GM12875 (cell line): ENCODE results near the gene RBM28.
"Not testable (repeated sequence)": the region's sequence is repeated elsewhere in the genome, so short reads cannot be mapped to it uniquely, and the experiment has no call there.

Source experiments
- H3K4me3 ChIP-seq: one replicate; pipeline ENCODE4 v1.5.1; 2011; ENCODE audit warnings: low read depth, low read length, control low read depth
- TF ChIP-seq, protein P1 (sequence below): IDR thresholded peaks from 2 replicates; pipeline ENCODE4 v1.5.1; 2011; ENCODE audit warnings: low read depth, mild to moderate bottlenecking, control low read depth, inconsistent platforms, low read length, moderate library complexity, borderline replicate concordance; ENCODE audit not compliant: insufficient read depth

Gene RBM28

GRCh38 chr7:128299109-128299607 is 44.5 kb downstream of the RBM28 start:
- TF ChIP-seq, protein P1, sequence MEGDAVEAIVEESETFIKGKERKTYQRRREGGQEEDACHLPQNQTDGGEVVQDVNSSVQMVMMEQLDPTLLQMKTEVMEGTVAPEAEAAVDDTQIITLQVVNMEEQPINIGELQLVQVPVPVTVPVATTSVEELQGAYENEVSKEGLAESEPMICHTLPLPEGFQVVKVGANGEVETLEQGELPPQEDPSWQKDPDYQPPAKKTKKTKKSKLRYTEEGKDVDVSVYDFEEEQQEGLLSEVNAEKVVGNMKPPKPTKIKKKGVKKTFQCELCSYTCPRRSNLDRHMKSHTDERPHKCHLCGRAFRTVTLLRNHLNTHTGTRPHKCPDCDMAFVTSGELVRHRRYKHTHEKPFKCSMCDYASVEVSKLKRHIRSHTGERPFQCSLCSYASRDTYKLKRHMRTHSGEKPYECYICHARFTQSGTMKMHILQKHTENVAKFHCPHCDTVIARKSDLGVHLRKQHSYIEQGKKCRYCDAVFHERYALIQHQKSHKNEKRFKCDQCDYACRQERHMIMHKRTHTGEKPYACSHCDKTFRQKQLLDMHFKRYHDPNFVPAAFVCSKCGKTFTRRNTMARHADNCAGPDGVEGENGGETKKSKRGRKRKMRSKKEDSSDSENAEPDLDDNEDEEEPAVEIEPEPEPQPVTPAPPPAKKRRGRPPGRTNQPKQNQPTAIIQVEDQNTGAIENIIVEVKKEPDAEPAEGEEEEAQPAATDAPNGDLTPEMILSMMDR, result no peak
- no peak overlapping the region for H3K4me3 ChIP-seq

DNA sequence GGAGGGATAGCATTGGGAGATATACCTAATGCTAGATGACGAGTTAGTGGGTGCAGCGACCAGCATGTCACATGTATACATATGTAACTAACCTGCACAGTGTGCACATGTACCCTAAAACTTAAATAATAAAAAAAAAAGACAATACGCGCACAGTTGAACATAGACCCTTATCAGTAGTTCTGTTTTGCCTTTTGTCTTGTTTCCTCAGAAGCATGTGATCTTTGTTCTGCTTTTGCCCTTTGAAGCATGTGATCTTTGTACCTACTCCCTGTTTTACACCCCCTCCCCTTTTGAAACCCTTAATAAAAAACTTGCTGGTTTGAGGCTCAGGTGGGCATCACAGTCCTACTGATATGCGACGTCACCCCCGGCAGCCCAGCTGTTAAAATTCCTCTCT is 45.7 kb downstream of the RBM28 start:
- not testable (repeated sequence) for H3K4me3 ChIP-seq

GRCh38 chr7:128287556-128287955 is 56.2 kb downstream of the RBM28 start:
- TF ChIP-seq, protein P1, result no peak
- H3K4me3 ChIP-seq, result no peak overlapping the region

DNA sequence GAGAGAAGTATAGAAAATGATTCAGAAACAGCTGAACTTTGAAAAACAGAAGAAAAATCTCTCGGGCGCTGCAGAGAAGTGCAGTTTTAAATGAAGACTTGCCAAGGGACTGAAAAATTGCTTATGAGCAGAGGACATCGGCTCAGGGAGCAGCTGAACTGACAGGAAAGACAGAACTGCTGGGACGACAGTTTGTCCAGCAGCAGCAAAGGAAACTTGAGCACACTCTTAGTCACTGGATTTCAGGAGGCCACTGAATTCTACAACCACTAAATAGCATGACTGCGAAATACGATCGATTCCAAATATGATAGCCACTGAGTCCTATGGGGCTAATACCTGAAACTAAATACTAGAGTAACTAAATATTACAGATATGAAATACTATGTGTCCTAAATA is 59.6 kb downstream of the RBM28 start:
- no peak overlapping the region for H3K4me3 ChIP-seq
- TF ChIP-seq, protein P1, result no peak

- no peak overlapping the region for H3K4me3 ChIP-seq
- TF ChIP-seq, protein P1, result no peak
Observed at GRCh38 chr7:128281605-128282380, 61.9 kb downstream of the RBM28 start.

GRCh38 chr7:128280451-128280850 is 63.3 kb downstream of the RBM28 start:
- not testable (repeated sequence) for H3K4me3 ChIP-seq

- TF ChIP-seq, protein P1, result no peak
- H3K4me3 ChIP-seq, result no peak overlapping the region
Observed at GRCh38 chr7:128279124-128279713, 64.5 kb downstream of the RBM28 start.

DNA sequence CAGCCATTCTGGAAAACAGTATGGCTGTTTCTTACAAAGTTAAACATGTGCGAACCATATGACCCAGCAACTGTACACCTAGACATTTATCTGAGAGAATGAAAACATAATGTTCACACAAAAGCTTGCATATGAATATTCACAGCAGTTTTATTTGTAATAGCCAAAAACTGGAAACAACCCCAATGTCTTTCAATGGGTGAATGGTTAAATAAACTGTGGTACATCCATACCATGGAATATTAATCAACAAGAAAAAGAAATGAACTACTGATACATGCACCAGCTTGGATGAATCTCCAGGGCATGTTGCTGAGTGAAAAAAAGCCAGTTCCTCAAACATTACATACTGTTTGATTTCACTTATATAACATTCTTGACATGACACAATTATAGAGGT is 65.3 kb downstream of the RBM28 start:
- H3K4me3 ChIP-seq, result no peak overlapping the region
- TF ChIP-seq, protein P1, result no peak
